Caco-2 (cell line): ENCODE data around the gene IRAK1. TPM values are rescaled to one million over a fixed set of nuclear protein-coding genes. Genes with fewer than 3 reads are reported as not detected.

Experiments used
- BruUV-seq: library from RNA; stranded (reverse); fragments of 400-500 nt; replicated peaks from 2 replicates; lab custom pipeline; 2021; lab: Mats Ljungman, UMichigan
- CTCF ChIA-PET: fragments of 300-600 bp; sonication (Branson Sonifier 250); formaldehyde crosslinking; loops from one replicate; lab custom pipeline; 2022; ENCODE audit warnings: antibody characterized with exemption; lab: Charles Lee
- POLR2A ChIA-PET: fragments of 300-600 bp; sonication (Branson Sonifier 250); formaldehyde crosslinking; loops from one replicate; lab custom pipeline; 2022; ENCODE audit warnings: antibody characterized with exemption; lab: Charles Lee
- DNase-seq, 2 experiments: peaks; one replicate each; pipeline versions ENCODE4 v3.0.0 to v3.0.0-alpha.2; 2020 to 2022
- H3K27me3 ChIP-seq: replicated peaks from 2 replicates; pipeline ENCODE4 v1.6.0; 2011; ENCODE audit warnings: low read length; ENCODE audit not compliant: control insufficient read depth, insufficient read depth
- H3K36me3 ChIP-seq: 2 replicates; pipeline ENCODE4 v1.5.1; 2011; ENCODE audit warnings: low read length; ENCODE audit not compliant: control insufficient read depth, insufficient read depth
- H3K4me1 ChIP-seq: fragments of 250-450 bp; sonication (Bioruptor Pico); 2 replicates; pipeline ENCODE4 v1.5.1; 2020; ENCODE audit warnings: mild to moderate bottlenecking
- H3K4me3 ChIP-seq: 2 replicates; pipeline ENCODE4 v1.5.1; 2011; ENCODE audit warnings: low read depth, mild to moderate bottlenecking, control low read depth, low read length
- H3K9me3 ChIP-seq: fragments of 250-450 bp; sonication (Bioruptor Pico); 2 replicates; pipeline ENCODE4 v1.5.1; 2020; ENCODE audit warnings: mild to moderate bottlenecking, moderate library complexity
- H3K27ac Mint-ChIP-seq: one replicate; pipeline ENCODE4 v1.8.0; 2022; ENCODE audit warnings: mixed read lengths; ENCODE audit not compliant: unreplicated experiment
- H3K27me3 Mint-ChIP-seq: one replicate; pipeline ENCODE4 v1.8.0; 2022; ENCODE audit warnings: mixed read lengths; ENCODE audit not compliant: insufficient read depth, unreplicated experiment
- H3K36me3 Mint-ChIP-seq: one replicate; pipeline ENCODE4 v1.8.0; 2022; ENCODE audit warnings: mild to moderate bottlenecking, mixed read lengths; ENCODE audit not compliant: insufficient read depth, unreplicated experiment
- H3K4me1 Mint-ChIP-seq: one replicate; pipeline ENCODE4 v1.8.0; 2022; ENCODE audit warnings: low read depth, mixed read lengths; ENCODE audit not compliant: unreplicated experiment
- H3K4me3 Mint-ChIP-seq: one replicate; pipeline ENCODE4 v1.8.0; 2022; ENCODE audit warnings: mild to moderate bottlenecking, moderate library complexity, mixed read lengths; ENCODE audit not compliant: unreplicated experiment
- H3K9me3 Mint-ChIP-seq: one replicate; pipeline ENCODE4 v1.8.0; 2022; ENCODE audit warnings: mixed read lengths; ENCODE audit not compliant: unreplicated experiment
- CTCF ChIP-seq, 2 experiments: fragments of 200-600 bp in 1 of 2; IDR thresholded peaks; 1 replicate in 1 of 2; 2 replicates in 1 of 2; pipeline versions ENCODE4 v1.5.1 to v1.8.0; 2011 to 2022; ENCODE audit warnings: antibody characterized with exemption in 1 of 2, control low read depth in 1 of 2, inconsistent platforms in 1 of 2, low read depth in 1 of 2, low read length in 1 of 2, mild to moderate bottlenecking in 1 of 2, moderate library complexity in 1 of 2; ENCODE audit not compliant: insufficient read depth in 1 of 2, severe bottlenecking in 1 of 2, unreplicated experiment in 1 of 2
- intact Hi-C: fragments of 100-400 bp; cut with micrococcal nuclease; formaldehyde crosslinking; loops from one replicate; pipeline ENCODE4 v1.10.0; 2022; ENCODE audit not compliant: unreplicated experiment
- total RNA-seq: library from RNA; stranded (reverse); gene quantifications from 2 replicates; pipeline ENCODE4 v1.2.3, GENCODE V29; 2022

The IRAK1 gene
- total RNA-seq, 1 experiment from 2014 or later = 119 TPM

- TF ChIP-seq CTCF (IDR thresholded peaks at IDR 0.05; ENCODE audit: insufficient read depth in 1 of 2, low read depth in 1 of 2, low read length in 1 of 2, severe bottlenecking in 1 of 2, unreplicated experiment in 1 of 2) = no peak
Measured at GRCh38 chrX:154002215-154002719, 17.4 kb downstream of the IRAK1 start.

GRCh38 chrX:154000051-154000450 lies 19.7 kb downstream of the IRAK1 start:
- no peaks in the 10 kb centered on the region for H3K27me3 Mint-ChIP-seq
- CTCF ChIA-PET = no interaction called here
- no peak overlapping the region for H3K27ac Mint-ChIP-seq
- no peak overlapping the region for H3K4me3 ChIP-seq
- no peaks in the 10 kb centered on the region for H3K27me3 ChIP-seq
- BruUV-seq = no TSS peak
- H3K4me1 ChIP-seq = no peaks in the 10 kb centered on the region
- no peaks in the 10 kb centered on the region for H3K4me1 Mint-ChIP-seq
- no peaks in the 10 kb centered on the region for H3K36me3 ChIP-seq
- H3K9me3 ChIP-seq = no peaks in the 10 kb centered on the region
- POLR2A ChIA-PET = no interaction called here
- no peak overlapping the region for H3K4me3 Mint-ChIP-seq
- no peak for DNase-seq
- no peak for TF ChIP-seq CTCF (IDR thresholded peaks at IDR 0.05; ENCODE audit: insufficient read depth in 1 of 2, low read depth in 1 of 2, low read length in 1 of 2, severe bottlenecking in 1 of 2, unreplicated experiment in 1 of 2)
- intact Hi-C loops = no loop called here
- H3K9me3 Mint-ChIP-seq = no peaks in the 10 kb centered on the region
- H3K36me3 Mint-ChIP-seq = no peaks in the 10 kb centered on the region

More at GRCh38 chrX:154002215-154002719, 17.4 kb downstream of the IRAK1 start:
- no TSS peak for BruUV-seq
- H3K4me3 ChIP-seq = no peak overlapping the region
- Mint-ChIP-seq H3K27ac (no peak overlapping the region), H3K36me3 (no peaks in the 10 kb centered on the region), H3K9me3 (no peaks in the 10 kb centered on the region), H3K4me1 (no peaks in the 10 kb centered on the region), H3K4me3 (no peak overlapping the region), H3K27me3 (no peaks in the 10 kb centered on the region)
- ChIA-PET POLR2A (no interaction called here), CTCF (no interaction called here)
- H3K4me1 ChIP-seq = no peaks in the 10 kb centered on the region
- H3K9me3 ChIP-seq = no peaks in the 10 kb centered on the region
- no peaks in the 10 kb centered on the region for H3K27me3 ChIP-seq
- DNase-seq = no peak
- H3K36me3 ChIP-seq = no peaks in the 10 kb centered on the region
- intact Hi-C loops = no loop called here

GRCh38 chrX:153999359-154000037 lies 20.2 kb downstream of the IRAK1 start:
- no peaks in the 10 kb centered on the region for H3K27me3 ChIP-seq
- Mint-ChIP-seq H3K36me3 (no peaks in the 10 kb centered on the region), H3K9me3 (no peaks in the 10 kb centered on the region), H3K27ac (no peak overlapping the region), H3K4me3 (no peak overlapping the region), H3K27me3 (no peaks in the 10 kb centered on the region), H3K4me1 (no peaks in the 10 kb centered on the region)
- no peaks in the 10 kb centered on the region for H3K9me3 ChIP-seq
- BruUV-seq = no TSS peak
- no peaks in the 10 kb centered on the region for H3K4me1 ChIP-seq
- intact Hi-C loops = no loop called here
- DNase-seq = no peak
- POLR2A ChIA-PET = no interaction called here
- CTCF ChIA-PET = no interaction called here
- H3K36me3 ChIP-seq = no peaks in the 10 kb centered on the region
- H3K4me3 ChIP-seq = no peak overlapping the region
- no peak for TF ChIP-seq CTCF (IDR thresholded peaks at IDR 0.05; ENCODE audit: insufficient read depth in 1 of 2, low read depth in 1 of 2, low read length in 1 of 2, severe bottlenecking in 1 of 2, unreplicated experiment in 1 of 2)
